ENCODE data around the gene SLC25A42. TPM values are rescaled to one million over a fixed set of nuclear protein-coding genes. Genes with fewer than 3 reads are reported as not detected.
"Not testable (repeated sequence)": the region's sequence is repeated elsewhere in the genome, so short reads cannot be mapped to it uniquely, and the experiment has no call there.

Gene SLC25A42, protein sequence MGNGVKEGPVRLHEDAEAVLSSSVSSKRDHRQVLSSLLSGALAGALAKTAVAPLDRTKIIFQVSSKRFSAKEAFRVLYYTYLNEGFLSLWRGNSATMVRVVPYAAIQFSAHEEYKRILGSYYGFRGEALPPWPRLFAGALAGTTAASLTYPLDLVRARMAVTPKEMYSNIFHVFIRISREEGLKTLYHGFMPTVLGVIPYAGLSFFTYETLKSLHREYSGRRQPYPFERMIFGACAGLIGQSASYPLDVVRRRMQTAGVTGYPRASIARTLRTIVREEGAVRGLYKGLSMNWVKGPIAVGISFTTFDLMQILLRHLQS
- total RNA-seq: 10.0 and 10.6 TPM in 2 replicates
- long read RNA-seq, partial matches to known transcripts: 0 of 2 reads
- long read RNA-seq, other reads (novel, unspliced or antisense): 2 of 2 reads

GRCh38 chr19:19063183-19064097, at the start of gene SLC25A42:
SLC25A42 (plus strand) TSS chr19:19063994; CDS start chr19:19096125, 32,131 bp downstream.
- Mint-ChIP-seq H3K27ac (ENCODE audit: unreplicated experiment) (peak within 1 kb of the TSS; percentile 89), H3K27me3 (ENCODE audit: unreplicated experiment) (no peaks in the 10 kb centered on the region), H3K9me3 (ENCODE audit: unreplicated experiment) (no peaks in the 10 kb centered on the region), H3K4me1 (ENCODE audit: unreplicated experiment) (peaks cover 19% of the 10 kb centered on the region), H3K36me3 (ENCODE audit: unreplicated experiment) (peaks cover 3% of the 10 kb centered on the region), H3K4me3 (ENCODE audit: unreplicated experiment) (peak within 1 kb of the TSS; percentile 78)
- no peak for TF ChIP-seq CTCF (IDR thresholded peaks at IDR 0.05)
- peak; percentile 100 for DNase-seq (ENCODE audit: extremely low spot score, unreplicated experiment)

DNA sequence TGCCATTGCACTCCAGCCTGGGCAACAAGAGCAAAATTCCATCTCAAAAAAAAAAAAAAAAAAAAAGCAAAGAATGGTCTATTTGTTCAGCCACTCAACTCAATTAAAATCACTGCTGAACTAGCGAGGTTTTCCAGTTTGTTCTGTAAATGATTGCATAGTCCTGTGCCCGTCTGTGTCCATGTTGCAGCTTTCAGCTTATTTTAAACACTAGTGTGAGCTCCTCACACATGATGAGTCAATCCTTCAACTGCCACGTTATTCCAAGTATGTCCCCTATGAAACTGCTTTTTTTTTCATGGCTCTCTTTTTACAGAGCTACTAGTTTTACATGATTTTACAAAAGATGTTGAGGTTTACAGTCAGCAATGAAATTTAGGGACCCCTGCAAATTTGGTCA, 42.7 kb upstream of the SLC25A42 start:
- peaks cover 37% of the 10 kb centered on the region for H3K36me3 Mint-ChIP-seq (ENCODE audit: unreplicated experiment)
- peak overlapping the region; percentile 41 for H3K27ac Mint-ChIP-seq (ENCODE audit: unreplicated experiment)
- DNase-seq (ENCODE audit: extremely low spot score, unreplicated experiment): no peak
- no peaks in the 10 kb centered on the region for H3K27me3 Mint-ChIP-seq (ENCODE audit: unreplicated experiment)
- no peaks in the 10 kb centered on the region for H3K9me3 Mint-ChIP-seq (ENCODE audit: unreplicated experiment)
- no peak for TF ChIP-seq CTCF (IDR thresholded peaks at IDR 0.05)
- peaks cover 6% of the 10 kb centered on the region for H3K4me1 Mint-ChIP-seq (ENCODE audit: unreplicated experiment)
- no peak overlapping the region for H3K4me3 Mint-ChIP-seq (ENCODE audit: unreplicated experiment)

DNA sequence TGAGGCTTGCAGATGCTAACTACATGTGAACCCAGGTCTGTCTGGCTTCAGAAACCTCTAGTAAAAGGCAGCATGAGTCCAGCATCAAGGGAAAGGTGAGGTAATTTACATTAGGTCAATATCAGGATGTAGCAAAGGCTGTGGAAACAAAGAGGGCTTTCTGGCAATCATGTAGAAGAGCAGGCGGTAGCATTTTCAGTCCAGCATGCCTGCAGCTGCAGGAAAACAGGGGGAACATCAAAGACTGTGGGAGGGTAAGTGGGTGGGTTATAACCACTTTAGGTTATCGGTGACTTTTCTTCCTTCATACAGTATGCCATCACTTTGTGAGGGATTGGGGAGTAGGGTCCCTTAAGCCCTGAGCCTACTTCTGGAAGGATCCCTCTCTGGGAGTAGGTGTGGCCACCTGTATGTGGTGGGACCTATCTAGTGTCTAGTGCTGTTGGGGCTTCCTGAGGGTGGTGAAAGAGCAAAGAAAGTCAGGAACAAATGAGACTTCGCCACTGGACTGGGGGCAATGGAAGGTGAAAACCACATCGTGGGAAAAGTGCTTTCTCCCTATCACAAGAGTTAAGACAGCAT, 41.3 kb upstream of the SLC25A42 start:
- H3K4me3 Mint-ChIP-seq (ENCODE audit: unreplicated experiment): no peak overlapping the region
- peaks cover 32% of the 10 kb centered on the region for H3K36me3 Mint-ChIP-seq (ENCODE audit: unreplicated experiment)
- TF ChIP-seq CTCF (IDR thresholded peaks at IDR 0.05): no peak
- no peaks in the 10 kb centered on the region for H3K27me3 Mint-ChIP-seq (ENCODE audit: unreplicated experiment)
- H3K9me3 Mint-ChIP-seq (ENCODE audit: unreplicated experiment): no peaks in the 10 kb centered on the region
- no peak for DNase-seq (ENCODE audit: extremely low spot score, unreplicated experiment)
- peaks cover 6% of the 10 kb centered on the region for H3K4me1 Mint-ChIP-seq (ENCODE audit: unreplicated experiment)
- peak overlapping the region; percentile 27 for H3K27ac Mint-ChIP-seq (ENCODE audit: unreplicated experiment)

DNA sequence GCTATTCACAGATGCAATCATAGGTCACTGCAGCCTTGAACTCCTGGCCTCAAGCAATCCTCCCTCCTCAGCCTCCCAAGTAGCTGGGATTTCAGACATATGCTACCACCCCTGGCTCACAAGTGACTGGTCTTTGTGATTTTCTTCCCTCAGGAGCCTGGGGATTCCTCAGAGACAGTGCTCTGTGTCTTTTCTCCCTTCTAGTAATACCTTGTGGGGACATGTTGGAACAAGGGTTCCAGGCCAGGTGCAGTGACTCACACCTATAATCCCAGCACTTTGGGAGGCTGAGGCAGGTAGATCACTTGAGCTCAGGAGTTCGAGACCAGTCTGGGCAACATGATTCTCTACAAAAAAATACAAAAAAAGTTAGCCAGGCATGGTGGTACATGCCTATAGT, 40.4 kb upstream of the SLC25A42 start:
- H3K4me1 Mint-ChIP-seq (ENCODE audit: unreplicated experiment); H3K27me3 Mint-ChIP-seq (ENCODE audit: unreplicated experiment); H3K9me3 Mint-ChIP-seq (ENCODE audit: unreplicated experiment); DNase-seq (ENCODE audit: extremely low spot score, unreplicated experiment); H3K27ac Mint-ChIP-seq (ENCODE audit: unreplicated experiment); H3K4me3 Mint-ChIP-seq (ENCODE audit: unreplicated experiment): not testable (repeated sequence)
- H3K36me3 Mint-ChIP-seq (ENCODE audit: unreplicated experiment): peaks cover 38% of the 10 kb centered on the region

DNA sequence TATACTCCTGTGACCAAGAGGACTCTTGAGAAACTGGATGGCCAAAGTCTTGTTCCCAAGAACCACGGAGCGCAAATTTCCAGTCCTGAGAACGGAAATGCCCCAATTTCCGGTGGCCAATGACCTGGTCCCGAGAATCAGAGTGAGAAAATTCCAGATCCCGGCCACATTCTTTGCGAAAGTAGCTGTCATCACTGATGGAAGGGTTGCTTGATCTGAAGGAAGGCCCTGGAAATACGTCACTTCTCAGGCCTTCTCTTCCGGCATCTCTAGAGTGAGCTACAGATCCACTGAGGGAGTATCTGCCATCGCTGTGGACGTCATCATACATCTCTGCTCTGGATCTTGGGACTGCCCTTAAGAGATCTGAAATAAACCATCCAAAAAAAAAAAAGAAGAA, 37.9 kb upstream of the SLC25A42 start:
- H3K27me3 Mint-ChIP-seq (ENCODE audit: unreplicated experiment): no peaks in the 10 kb centered on the region
- DNase-seq (ENCODE audit: extremely low spot score, unreplicated experiment): no peak
- H3K4me3 Mint-ChIP-seq (ENCODE audit: unreplicated experiment): no peak overlapping the region
- peaks cover 6% of the 10 kb centered on the region for H3K4me1 Mint-ChIP-seq (ENCODE audit: unreplicated experiment)
- no peaks in the 10 kb centered on the region for H3K9me3 Mint-ChIP-seq (ENCODE audit: unreplicated experiment)
- TF ChIP-seq CTCF (IDR thresholded peaks at IDR 0.05): no peak
- peaks cover 38% of the 10 kb centered on the region for H3K36me3 Mint-ChIP-seq (ENCODE audit: unreplicated experiment)
- H3K27ac Mint-ChIP-seq (ENCODE audit: unreplicated experiment): no peak overlapping the region
